GM10847 (cell line): ENCODE measurements around the gene ERAS.

ENCODE experiments used
- POLR2A ChIP-seq: IDR thresholded peaks from 2 replicates; pipeline ENCODE4 v1.6.1; 2011; ENCODE audit not compliant: insufficient read length; ENCODE audit errors: extremely low read depth

The ERAS gene

GRCh38 chrX:48852857-48853256, 26.5 kb downstream of the ERAS start:
- TF ChIP-seq POLR2A, result no peak

GRCh38 chrX:48854898-48855297, 28.6 kb downstream of the ERAS start:
- no peak for TF ChIP-seq POLR2A

GRCh38 chrX:48864210-48864609, 37.9 kb downstream of the ERAS start:
- no peak for TF ChIP-seq POLR2A
